Right lobe of liver (tissue), 6 donors: Measurements from ENCODE around the gene RAB14. TPM values are rescaled to one million over a fixed set of nuclear protein-coding genes. Genes with fewer than 3 reads are reported as not detected.

Experiments used
- ATAC-seq, 4 donors: fragments of 200-7000 bp; cut with Tn5 transposase; one replicate each; pipeline ENCODE4 v1.9.1; 2020; ENCODE audit warnings: mild to moderate bottlenecking in 4 of 4, moderate library complexity in 4 of 4
- DNase-seq, 3 donors: peaks; one replicate each; pipeline ENCODE4 v3.0.0-alpha.2; 2020
- H3K27ac ChIP-seq, 3 donors: fragments of 200-600 bp; one replicate each; pipeline ENCODE4 v1.8.0; 2022
- H3K27me3 ChIP-seq, 2 donors: fragments of 200-600 bp; one replicate each; pipeline ENCODE4 v1.8.0; 2022
- H3K36me3 ChIP-seq, 4 donors: fragments of 200-600 bp; sonication (generic) in 1 of 4; one replicate each; pipeline versions ENCODE4 v1.5.1 to v1.8.0; 2017 to 2022; ENCODE audit warnings: control low read depth in 1 of 4
- H3K4me1 ChIP-seq, 4 donors: fragments of 200-600 bp; sonication (generic) in 1 of 4; one replicate each; pipeline versions ENCODE4 v1.5.1 to v1.8.0; 2017 to 2022; ENCODE audit warnings: control low read depth in 1 of 4
- H3K4me3 ChIP-seq, 3 donors: fragments of 200-600 bp; one replicate each; pipeline ENCODE4 v1.8.0; 2022
- H3K9me3 ChIP-seq, 4 donors: fragments of 200-600 bp; sonication (generic) in 1 of 4; one replicate each; pipeline versions ENCODE4 v1.5.1 to v1.8.0; 2017 to 2022; ENCODE audit warnings: control low read depth in 1 of 4
- CTCF ChIP-seq, 4 donors: fragments of 200-600 bp in 3 of 4; fragments of 450-650 bp in 1 of 4; IDR thresholded peaks; one replicate each; pipeline versions ENCODE4 v1.5.1 to v1.8.0; 2016 to 2022; ENCODE audit warnings: antibody characterized with exemption in 4 of 4, mild to moderate bottlenecking in 2 of 4
- POLR2A ChIP-seq: fragments of 450-650 bp; IDR thresholded peaks from one replicate; pipeline ENCODE4 v1.6.1; 2017; ENCODE audit warnings: antibody characterized with exemption, mild to moderate bottlenecking
- WGBS: methylation state at CpG from one replicate; pipeline ENCODE4 v1.1.6; 2018; ENCODE audit warnings: low coverage, low lambda C conversion rate; ENCODE audit not compliant: insufficient coverage; ENCODE audit errors: missing lambda C conversion rate; 5-methylcytosine and 5-hydroxymethylcytosine counted together
- intact Hi-C, 2 donors: fragments of 100-400 bp; cut with DNase I; formaldehyde crosslinking; loops; one replicate each; pipeline versions ENCODE4 v1.11.2 to v1.14.1; 2022
- total RNA-seq, 6 experiments: library from RNA; depleted of rRNA in 2 of 6; stranded (reverse); fragments of >200 nt in 2 of 6; fragmentation: NEBNext Ultra II Directional in 3 of 6; extraction: Animal tissue kit (Norgen Biotek cat#: 25700) in 3 of 6; gene quantifications; one replicate each; pipeline versions ENCODE4 v1.1.0 to v1.2.4, GENCODE V29; 2016 to 2023
- donor health status: DM: no; HTN: yes; CAD: no.
- donor health status: DM: no; HTN: no; CAD: no.
- donor health status: DM: no; HTN: no; CAD: no.
- donor health status: DM: no; HTN: yes; CAD: no.
- donor health status: DM: no; HTN: yes; CAD: no.

Gene RAB14
- total RNA-seq, 6 experiments from 2014 or later, result 29.0 to 65.1 (median 53.5) TPM

GRCh38 chr9:121222524-121223171 lies 21.0 kb upstream of the RAB14 start:
- intact Hi-C loops, result no loop called here
- TF ChIP-seq CTCF (IDR thresholded peaks at IDR 0.05) (peak; percentile 47 to 70 (median 56)), POLR2A (no peak)
- no peaks in the 10 kb centered on the region for H3K27me3 ChIP-seq
- no peaks in the 10 kb centered on the region for H3K36me3 ChIP-seq
- WGBS, result 46% methylated on average over 7 of the region's 12 CpGs
- DNase-seq (no peak), ATAC-seq (peak in 2 of 4 donors; percentile 27 to 46)
- no peaks in the 10 kb centered on the region for H3K4me1 ChIP-seq
- H3K9me3 ChIP-seq, result no peaks in the 10 kb centered on the region
- H3K27ac ChIP-seq, result no peak overlapping the region
- no peak overlapping the region for H3K4me3 ChIP-seq

- H3K9me3 ChIP-seq, result no peaks in the 10 kb centered on the region
- H3K4me3 ChIP-seq, result no peak overlapping the region
- TF ChIP-seq POLR2A (no peak), CTCF (IDR thresholded peaks at IDR 0.05) (no peak)
- intact Hi-C loops, result no loop called here
- WGBS, result 100% methylated on average over 1 of the region's 2 CpGs
- no peak overlapping the region for H3K27ac ChIP-seq
- H3K36me3 ChIP-seq, result no peaks in the 10 kb centered on the region
- H3K27me3 ChIP-seq, result no peaks in the 10 kb centered on the region
- ATAC-seq (no peak), DNase-seq (no peak)
- no peaks in the 10 kb centered on the region for H3K4me1 ChIP-seq
These were observed 20.0 kb upstream of the RAB14 start for GRCh38 chr9:121221664-121222055.

- WGBS, result 63% methylated on average over 12 of the region's 13 CpGs
- no peaks in the 10 kb centered on the region for H3K4me1 ChIP-seq
- ATAC-seq, result peak in 1 of 4 donors; percentile 31
- no peaks in the 10 kb centered on the region for H3K9me3 ChIP-seq
- no peaks in the 10 kb centered on the region for H3K36me3 ChIP-seq
- no peak for DNase-seq
- H3K27ac ChIP-seq, result no peak overlapping the region
- H3K4me3 ChIP-seq, result no peak overlapping the region
- intact Hi-C loops, result no loop called here
- no peaks in the 10 kb centered on the region for H3K27me3 ChIP-seq
- TF ChIP-seq POLR2A, result no peak
- no peak for TF ChIP-seq CTCF (IDR thresholded peaks at IDR 0.05)
These were observed 19.5 kb upstream of the RAB14 start for GRCh38 chr9:121220996-121221663.

GRCh38 chr9:121219530-121219929 lies 17.9 kb upstream of the RAB14 start:
- Histone ChIP-seq H3K9me3 (no peaks in the 10 kb centered on the region), H3K36me3 (no peaks in the 10 kb centered on the region), H3K27me3 (no peaks in the 10 kb centered on the region), H3K4me3 (no peak overlapping the region), H3K4me1 (no peaks in the 10 kb centered on the region), H3K27ac (no peak overlapping the region)
- TF ChIP-seq CTCF (IDR thresholded peaks at IDR 0.05) (no peak), POLR2A (no peak)
- intact Hi-C loops, result loop anchor here in 1 of 2 donors (10.0 kb wide), 1 partner anchor 175 kb away; no protein-coding TSS in a partner anchor
- no peak for ATAC-seq
- 93% methylated on average over 3 of the region's 3 CpGs for WGBS
- no peak for DNase-seq
